ENCODE results near the gene SLC1A2.

GRCh38 chr11:35355102-35355749, 64.1 kb downstream of the SLC1A2 start:
- TF ChIP-seq EZH2 (IDR thresholded peaks at IDR 0.05; ENCODE audit: borderline replicate concordance, low read depth, low read length, poor library complexity, severe bottlenecking) (no peak), CTCF (conservative IDR thresholded peaks at IDR 0.05; ENCODE audit: low read depth, low read length) (no peak)
